Measurements from ENCODE around the gene CDC42SE1. TPM values are rescaled to one million over a fixed set of nuclear protein-coding genes. Genes with fewer than 3 reads are reported as not detected.
A peak's percentile ranks its signal among the peaks of the same experiment; 100 is the strongest.

Gene CDC42SE1
- total RNA-seq, 1 donor from 2014 or later: 80.7 TPM

GRCh38 chr1:151009206-151009587, 50.2 kb downstream of the CDC42SE1 start:
- DNase-seq (ENCODE audit: low read depth): peak; percentile 62

GRCh38 chr1:151008244-151009205, 50.9 kb downstream of the CDC42SE1 start, which contains the start of gene PRUNE1:
PRUNE1 (plus strand) TSS chr1:151008449; CDS start chr1:151008633, 184 bp downstream.
- DNase-seq (ENCODE audit: low read depth): peak; percentile 94

GRCh38 chr1:151007853-151008243, 51.6 kb downstream of the CDC42SE1 start:
- no peak for DNase-seq (ENCODE audit: low read depth)

- peak; percentile 87 for DNase-seq (ENCODE audit: low read depth)
These were observed 52.9 kb downstream of the CDC42SE1 start, which contains the start of gene MINDY1 for GRCh38 chr1:151006327-151007052. MINDY1 (minus strand) TSS chr1:151006902; CDS start chr1:151002617, 4,285 bp downstream.

GRCh38 chr1:151005729-151006319, 53.6 kb downstream of the CDC42SE1 start:
- no peak for DNase-seq (ENCODE audit: low read depth)

- DNase-seq (ENCODE audit: low read depth): no peak
These were observed 56.2 kb downstream of the CDC42SE1 start for GRCh38 chr1:151003180-151003579.

GRCh38 chr1:151002611-151003010, 56.8 kb downstream of the CDC42SE1 start:
- DNase-seq (ENCODE audit: low read depth): peak; percentile 68

- no peak for DNase-seq (ENCODE audit: low read depth)
These were observed 57.4 kb downstream of the CDC42SE1 start for GRCh38 chr1:151002051-151002450.

GRCh38 chr1:151001602-151002001, 57.8 kb downstream of the CDC42SE1 start:
- no peak for DNase-seq (ENCODE audit: low read depth)

Other genes with a start within 250 kb of the CDC42SE1 start
- gene ARNT, start 183.0 kb downstream of the CDC42SE1 start, total RNA-seq: 33.2 and 65.6 TPM in 2 replicates
- not detected in 2 replicates for gene CTXND2, start 172.5 kb downstream of the CDC42SE1 start, total RNA-seq
- gene SETDB1, start 133.3 kb downstream of the CDC42SE1 start, total RNA-seq: 33.0 and 51.1 TPM in 2 replicates
- 119 and 202 TPM in 2 replicates for gene CERS2, start 84.8 kb downstream of the CDC42SE1 start, total RNA-seq
- 0.30 and 1.6 TPM in 2 replicates for gene ANXA9, start 77.3 kb downstream of the CDC42SE1 start, total RNA-seq
- gene MINDY1, start 52.7 kb downstream of the CDC42SE1 start, total RNA-seq: 35.4 and 47.7 TPM in 2 replicates
- 12.5 and 21.6 TPM in 2 replicates for gene PRUNE1, start 51.2 kb downstream of the CDC42SE1 start, total RNA-seq
- 0.40 TPM in 1 of 2 replicates, not detected in the other for gene BNIPL, start 23.0 kb downstream of the CDC42SE1 start, total RNA-seq
- 0.52 and 1.1 TPM in 2 replicates for gene C1orf56, start 11.9 kb downstream of the CDC42SE1 start, total RNA-seq
- 6.1 and 6.6 TPM in 2 replicates for gene MLLT11, start 775 bp upstream of the CDC42SE1 start, total RNA-seq
- gene GABPB2, start 11.1 kb upstream of the CDC42SE1 start, total RNA-seq: 9.6 and 14.1 TPM in 2 replicates
- 8.4 TPM in 1 of 2 replicates, not detected in the other for gene SEMA6C, start 87.0 kb upstream of the CDC42SE1 start, total RNA-seq
- gene TNFAIP8L2, start 97.0 kb upstream of the CDC42SE1 start, total RNA-seq: not detected in 2 replicates
- gene LYSMD1, start 106.3 kb upstream of the CDC42SE1 start, total RNA-seq: 5.8 and 7.5 TPM in 2 replicates
- 16.8 and 20.0 TPM in 2 replicates for gene SCNM1, start 106.5 kb upstream of the CDC42SE1 start, total RNA-seq
- gene TMOD4, start 116.4 kb upstream of the CDC42SE1 start, total RNA-seq: not detected in 2 replicates
- gene VPS72, start 130.6 kb upstream of the CDC42SE1 start, total RNA-seq: 75.6 and 82.8 TPM in 2 replicates
- gene PIP5K1A, start 138.9 kb upstream of the CDC42SE1 start, total RNA-seq: 67.4 and 95.5 TPM in 2 replicates
- 181 and 257 TPM in 2 replicates for gene PSMD4, start 195.1 kb upstream of the CDC42SE1 start, total RNA-seq
- 10.1 and 32.3 TPM in 2 replicates for gene ZNF687, start 222.7 kb upstream of the CDC42SE1 start, total RNA-seq

Data from renal cortical epithelial cell (primary cell).